GM10847 (cell line): ENCODE results near the gene ZNF470.

Experiments used
- POLR2A ChIP-seq: IDR thresholded peaks from 2 replicates; pipeline ENCODE4 v1.6.1; 2011; ENCODE audit not compliant: insufficient read length; ENCODE audit errors: extremely low read depth

The ZNF470 gene

DNA sequence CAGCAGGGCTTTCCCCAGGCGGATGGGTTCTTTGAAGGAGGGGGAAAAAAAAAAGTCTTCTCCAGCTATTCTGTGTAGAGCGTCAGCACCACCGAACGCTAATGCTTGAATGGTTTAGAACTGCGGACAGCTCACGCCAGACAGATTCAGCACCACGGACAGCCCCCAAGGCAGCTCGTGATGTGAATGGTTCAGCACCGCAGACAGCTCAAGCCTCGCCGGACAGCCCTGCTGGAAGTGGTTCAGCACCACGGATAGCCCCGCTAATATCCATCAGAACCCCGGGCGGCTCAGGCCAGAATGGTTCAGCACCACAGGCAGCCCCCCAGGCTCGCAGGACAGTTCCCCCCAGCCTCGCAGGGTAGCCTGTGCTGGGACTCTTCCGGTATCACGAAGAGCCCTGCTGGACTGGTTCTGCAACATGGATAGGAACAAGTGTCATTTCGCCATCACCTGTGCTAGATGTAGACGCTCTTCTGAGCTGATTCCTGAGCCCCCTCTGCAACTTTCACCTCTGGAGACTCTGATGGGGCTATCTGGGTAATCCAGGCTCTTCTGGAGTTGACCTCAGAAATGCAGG lies 70.8 kb downstream of the ZNF470 start:
- TF ChIP-seq POLR2A, result no peak
